CD4-positive, alpha-beta T cell treated with Interferon gamma for 1 hour (primary cell): Measurements from ENCODE around the gene PASK.

Experiments used
- DNase-seq: peaks from one replicate; pipeline ENCODE4 v3.0.0-alpha.2; 2020

The PASK gene

GRCh38 chr2:241074901-241075540 lies 74.3 kb downstream of the PASK start:
- no peak for DNase-seq

GRCh38 chr2:241074065-241074818 lies 75.0 kb downstream of the PASK start:
- DNase-seq = no peak

GRCh38 chr2:241073166-241074064 lies 75.9 kb downstream of the PASK start:
- no peak for DNase-seq

GRCh38 chr2:241072553-241073165 lies 76.6 kb downstream of the PASK start:
- DNase-seq = no peak

GRCh38 chr2:241072151-241072550 lies 77.1 kb downstream of the PASK start:
- no peak for DNase-seq

GRCh38 chr2:241071677-241072111 lies 77.6 kb downstream of the PASK start:
- no peak for DNase-seq

GRCh38 chr2:241070811-241071676 lies 78.2 kb downstream of the PASK start:
- DNase-seq = no peak

GRCh38 chr2:241070361-241070760 lies 78.9 kb downstream of the PASK start:
- no peak for DNase-seq

GRCh38 chr2:241069821-241070281 lies 79.4 kb downstream of the PASK start:
- no peak for DNase-seq

- DNase-seq = no peak
Observed at GRCh38 chr2:241068942-241069810, 80.1 kb downstream of the PASK start.

GRCh38 chr2:241068136-241068941 lies 80.9 kb downstream of the PASK start:
- DNase-seq = no peak

GRCh38 chr2:241067501-241068135 lies 81.7 kb downstream of the PASK start:
- DNase-seq = no peak

GRCh38 chr2:241066893-241067341 lies 82.4 kb downstream of the PASK start:
- no peak for DNase-seq

GRCh38 chr2:241066171-241066892 lies 82.9 kb downstream of the PASK start:
- DNase-seq = no peak

- no peak for DNase-seq
Observed at GRCh38 chr2:241065355-241065803, 83.9 kb downstream of the PASK start.

- DNase-seq = no peak
Observed at GRCh38 chr2:241064802-241065354, 84.4 kb downstream of the PASK start.

GRCh38 chr2:241064008-241064801 lies 85.1 kb downstream of the PASK start:
- peak; percentile 55 for DNase-seq
